PC-9 (cell line): Measurements from ENCODE around the gene ELK3.

Experiments used
- CTCF ChIP-seq: fragments of 200-600 bp; sonication (generic); conservative IDR thresholded peaks from 2 replicates; pipeline ENCODE4 v1.6.1; 2017; ENCODE audit warnings: mixed run types, antibody characterized with exemption, mild to moderate bottlenecking, moderate library complexity
- EZH2 ChIP-seq: fragments of 200-600 bp; sonication (generic); IDR thresholded peaks from 2 replicates; pipeline ENCODE4 v1.8.0; 2017; ENCODE audit warnings: antibody characterized with exemption, low read depth

- TF ChIP-seq CTCF (no peak), EZH2 (no peak)
Measured at GRCh38 chr12:96225994-96226399, 31.8 kb downstream of the ELK3 start.
